Fibroblast of mammary gland (primary cell): ENCODE data around the gene SCGN.
A peak's percentile ranks its signal among the peaks of the same experiment; 100 is the strongest.

Source experiments
- DNase-seq: peaks from one replicate; pipeline ENCODE4 v3.0.0-alpha.2; 2010; ENCODE audit warnings: low read depth
- H3K4me3 ChIP-seq: 2 replicates; pipeline ENCODE4 v1.5.1; 2011; ENCODE audit warnings: low read depth, mild to moderate bottlenecking, low read length, moderate library complexity; ENCODE audit not compliant: control insufficient read depth
- CTCF ChIP-seq: conservative IDR thresholded peaks from 2 replicates; pipeline ENCODE4 v1.5.1; 2011; ENCODE audit warnings: low read depth, low read length, inconsistent platforms; ENCODE audit not compliant: control insufficient read depth, insufficient read depth

SCGN gene

GRCh38 chr6:25641940-25642666, 9.9 kb upstream of the SCGN start:
- DNase-seq, result no peak
- TF ChIP-seq CTCF, result no peak
- no peak overlapping the region for H3K4me3 ChIP-seq

GRCh38 chr6:25642667-25643328, 9.2 kb upstream of the SCGN start:
- H3K4me3 ChIP-seq, result no peak overlapping the region
- no peak for TF ChIP-seq CTCF
- DNase-seq, result no peak

- TF ChIP-seq CTCF, result no peak
- H3K4me3 ChIP-seq, result no peak overlapping the region
- no peak for DNase-seq
Observed at GRCh38 chr6:25645916-25646315, 6.1 kb upstream of the SCGN start.

GRCh38 chr6:25649611-25650010, 2.4 kb upstream of the SCGN start:
- H3K4me3 ChIP-seq, result no peak overlapping the region
- TF ChIP-seq CTCF, result no peak
- DNase-seq, result peak; percentile 1

- peak; percentile 21 for DNase-seq
- no peak for TF ChIP-seq CTCF
- no peak overlapping the region for H3K4me3 ChIP-seq
Observed at GRCh38 chr6:25655723-25656122, 3.7 kb downstream of the SCGN start.

GRCh38 chr6:25659633-25660368, 7.8 kb downstream of the SCGN start:
- no peak overlapping the region for H3K4me3 ChIP-seq
- no peak for TF ChIP-seq CTCF
- no peak for DNase-seq
